NT2/D1 (cell line): ENCODE data around the gene BEND7.

Source experiments
- DNase-seq: peaks from one replicate; pipeline ENCODE4 v3.0.0-alpha.2; 2011; ENCODE audit warnings: low read depth, low spot score
- H3K27me3 ChIP-seq: 2 replicates; pipeline ENCODE4 v1.6.0; 2011; ENCODE audit warnings: mild to moderate bottlenecking; ENCODE audit not compliant: insufficient read length, insufficient read depth
- H3K36me3 ChIP-seq: 2 replicates; pipeline ENCODE4 v1.6.1; 2011; ENCODE audit warnings: mild to moderate bottlenecking, low read length, mixed read lengths; ENCODE audit not compliant: insufficient read depth, insufficient read length
- H3K4me1 ChIP-seq: 2 replicates; pipeline ENCODE4 v1.5.1; 2011; ENCODE audit not compliant: insufficient read depth, insufficient read length
- H3K4me3 ChIP-seq: 2 replicates; pipeline ENCODE4 v1.5.1; 2011; ENCODE audit warnings: low read depth; ENCODE audit not compliant: insufficient read length
- H3K9ac ChIP-seq: 2 replicates; pipeline ENCODE4 v1.6.0; 2011; ENCODE audit warnings: low read depth; ENCODE audit not compliant: insufficient read length
- H3K9me3 ChIP-seq: 2 replicates; pipeline ENCODE4 v1.5.1; 2011; ENCODE audit warnings: mild to moderate bottlenecking, low read length; ENCODE audit not compliant: insufficient read depth
- SUZ12 ChIP-seq: IDR thresholded peaks from 2 replicates; pipeline ENCODE4 v1.6.1; 2011; ENCODE audit not compliant: insufficient read length, insufficient read depth; ENCODE audit errors: extremely low read depth
- YY1 ChIP-seq: IDR thresholded peaks from 2 replicates; pipeline ENCODE4 v1.6.1; 2011; ENCODE audit not compliant: insufficient read length, insufficient read depth
- ZNF274 ChIP-seq: IDR thresholded peaks from 2 replicates; pipeline ENCODE4 v1.6.1; 2011; ENCODE audit warnings: mild to moderate bottlenecking, low read depth, low read length

The BEND7 gene

GRCh38 chr10:13397052-13397451 is 131.8 kb downstream of the BEND7 start:
- H3K9me3 ChIP-seq = peaks cover 26% of the 10 kb centered on the region
- H3K4me3 ChIP-seq = no peak overlapping the region
- H3K4me1 ChIP-seq = no peaks in the 10 kb centered on the region
- DNase-seq = no peak
- no peaks in the 10 kb centered on the region for H3K27me3 ChIP-seq
- TF ChIP-seq SUZ12 (no peak), ZNF274 (no peak), YY1 (no peak)
- H3K36me3 ChIP-seq = no peaks in the 10 kb centered on the region
- no peak overlapping the region for H3K9ac ChIP-seq

GRCh38 chr10:13396369-13396768 is 132.4 kb downstream of the BEND7 start:
- H3K4me1 ChIP-seq = no peaks in the 10 kb centered on the region
- DNase-seq = no peak
- no peak overlapping the region for H3K4me3 ChIP-seq
- no peak for TF ChIP-seq ZNF274
- TF ChIP-seq YY1 = no peak
- TF ChIP-seq SUZ12 = no peak
- H3K36me3 ChIP-seq = no peaks in the 10 kb centered on the region
- H3K9ac ChIP-seq = no peak overlapping the region
- H3K27me3 ChIP-seq = no peaks in the 10 kb centered on the region
- H3K9me3 ChIP-seq = peaks cover 26% of the 10 kb centered on the region

GRCh38 chr10:13395540-13395939 is 133.3 kb downstream of the BEND7 start:
- Histone ChIP-seq H3K36me3 (no peaks in the 10 kb centered on the region), H3K27me3 (no peaks in the 10 kb centered on the region), H3K4me3 (no peak overlapping the region), H3K9ac (no peak overlapping the region), H3K4me1 (no peaks in the 10 kb centered on the region), H3K9me3 (peaks cover 23% of the 10 kb centered on the region)
- no peak for TF ChIP-seq ZNF274
- no peak for TF ChIP-seq YY1
- TF ChIP-seq SUZ12 = no peak
- peak; percentile 22 for DNase-seq

GRCh38 chr10:13393640-13394039 is 135.2 kb downstream of the BEND7 start:
- H3K36me3 ChIP-seq = no peaks in the 10 kb centered on the region
- no peaks in the 10 kb centered on the region for H3K27me3 ChIP-seq
- TF ChIP-seq SUZ12 (no peak), YY1 (no peak), ZNF274 (no peak)
- H3K9ac ChIP-seq = no peak overlapping the region
- no peak overlapping the region for H3K4me3 ChIP-seq
- DNase-seq = no peak
- peaks cover 10% of the 10 kb centered on the region; the same call in 1 of the 2 replicates for H3K9me3 ChIP-seq
- H3K4me1 ChIP-seq = no peaks in the 10 kb centered on the region

GRCh38 chr10:13392701-13393100 is 136.1 kb downstream of the BEND7 start:
- no peak for DNase-seq
- Histone ChIP-seq H3K9me3 (peaks cover 10% of the 10 kb centered on the region; the same call in 1 of the 2 replicates), H3K27me3 (no peaks in the 10 kb centered on the region), H3K4me1 (no peaks in the 10 kb centered on the region), H3K36me3 (no peaks in the 10 kb centered on the region), H3K4me3 (no peak overlapping the region), H3K9ac (no peak overlapping the region)
- TF ChIP-seq YY1 (no peak), SUZ12 (no peak), ZNF274 (no peak)
